Stimulated activated CD4-positive, alpha-beta T cell treated with anti-CD3 and anti-CD28 coated beads, Interleukin-2, amount 100 ng/mL, for 4 hours (primary cell): ENCODE data around the gene NELFE.
"Not testable (repeated sequence)": the region's sequence is repeated elsewhere in the genome, so short reads cannot be mapped to it uniquely, and the experiment has no call there.

Experiments used
- DNase-seq: peaks from one replicate; pipeline ENCODE4 v3.0.0-alpha.2; 2020; ENCODE audit warnings: low read depth

Gene NELFE

DNA sequence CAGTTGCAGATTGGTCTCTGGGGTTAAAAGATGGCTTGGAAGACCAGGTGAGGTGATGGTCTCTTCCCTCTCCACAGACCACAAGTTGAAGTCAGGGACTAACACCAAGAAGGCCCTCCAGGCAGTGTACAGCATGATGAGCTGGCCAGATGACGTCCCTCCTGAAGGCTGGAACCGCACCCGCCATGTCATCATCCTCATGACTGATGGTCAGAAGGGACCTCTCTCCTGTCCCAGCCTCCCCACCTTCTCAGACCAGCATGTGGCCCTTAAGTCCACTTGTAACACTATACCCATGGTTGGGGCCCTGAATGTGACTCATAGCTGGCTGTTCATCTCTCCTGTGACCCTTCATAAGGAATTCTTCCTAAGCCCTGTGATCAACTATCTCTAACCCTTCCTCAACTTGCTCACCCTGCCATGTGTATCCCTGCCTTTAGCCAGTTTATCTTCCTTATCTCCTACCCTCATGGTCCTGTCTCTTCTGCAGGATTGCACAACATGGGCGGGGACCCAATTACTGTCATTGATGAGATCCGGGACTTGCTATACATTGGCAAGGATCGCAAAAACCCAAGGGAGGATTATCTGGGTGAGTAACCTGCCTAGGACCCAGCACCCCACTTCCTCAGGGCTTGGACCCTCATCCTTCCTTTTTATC, 9.9 kb downstream of the NELFE start:
- no peak for DNase-seq

DNA sequence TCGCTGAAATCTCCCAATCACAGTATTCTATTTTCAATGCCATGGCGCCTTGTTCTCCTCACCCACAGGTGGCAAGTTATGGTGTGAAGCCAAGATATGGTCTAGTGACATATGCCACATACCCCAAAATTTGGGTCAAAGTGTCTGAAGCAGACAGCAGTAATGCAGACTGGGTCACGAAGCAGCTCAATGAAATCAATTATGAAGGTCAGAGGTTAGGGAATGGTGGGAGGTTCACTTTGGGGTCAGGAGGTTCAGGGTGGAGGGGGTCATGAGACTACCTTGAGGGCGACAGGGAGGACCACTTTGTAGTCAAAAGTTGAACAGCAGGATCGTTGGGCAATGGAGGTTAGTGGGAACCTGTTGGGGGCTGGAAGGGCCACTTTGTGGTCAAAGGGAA, 10.5 kb downstream of the NELFE start:
- DNase-seq = no peak

DNA sequence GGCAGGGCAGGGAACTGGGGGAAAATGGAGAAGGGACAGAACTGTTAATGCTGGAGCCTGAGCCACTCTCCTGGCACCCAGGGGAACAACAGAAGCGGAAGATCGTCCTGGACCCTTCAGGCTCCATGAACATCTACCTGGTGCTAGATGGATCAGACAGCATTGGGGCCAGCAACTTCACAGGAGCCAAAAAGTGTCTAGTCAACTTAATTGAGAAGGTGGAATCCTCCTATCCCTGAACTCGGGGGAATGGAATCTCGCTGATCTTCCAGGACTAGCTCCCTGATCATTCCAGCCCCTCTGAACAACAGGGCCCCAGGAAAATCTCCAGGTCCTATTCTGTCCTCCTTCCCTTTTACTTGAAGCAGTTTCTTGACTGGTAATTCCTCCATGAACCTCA, 10.9 kb downstream of the NELFE start:
- DNase-seq = no peak

DNA sequence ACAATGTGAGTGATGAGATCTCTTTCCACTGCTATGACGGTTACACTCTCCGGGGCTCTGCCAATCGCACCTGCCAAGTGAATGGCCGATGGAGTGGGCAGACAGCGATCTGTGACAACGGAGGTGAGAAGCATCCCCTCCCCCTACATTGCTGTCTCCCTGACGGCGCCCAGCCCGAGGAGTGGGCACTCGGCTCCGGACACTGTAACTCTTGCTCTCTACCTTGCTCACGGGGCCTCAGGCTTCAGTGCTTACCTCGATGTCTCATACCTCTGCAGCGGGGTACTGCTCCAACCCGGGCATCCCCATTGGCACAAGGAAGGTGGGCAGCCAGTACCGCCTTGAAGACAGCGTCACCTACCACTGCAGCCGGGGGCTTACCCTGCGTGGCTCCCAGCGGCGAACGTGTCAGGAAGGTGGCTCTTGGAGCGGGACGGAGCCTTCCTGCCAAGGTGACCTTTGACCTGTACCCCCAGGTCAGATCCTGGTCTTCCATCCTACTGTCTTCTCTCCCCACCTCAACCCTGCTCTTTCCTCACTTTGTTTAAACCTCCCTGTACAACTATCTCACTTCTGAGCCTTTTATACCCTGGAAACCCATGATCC, 11.6 kb downstream of the NELFE start:
- no peak for DNase-seq

DNA sequence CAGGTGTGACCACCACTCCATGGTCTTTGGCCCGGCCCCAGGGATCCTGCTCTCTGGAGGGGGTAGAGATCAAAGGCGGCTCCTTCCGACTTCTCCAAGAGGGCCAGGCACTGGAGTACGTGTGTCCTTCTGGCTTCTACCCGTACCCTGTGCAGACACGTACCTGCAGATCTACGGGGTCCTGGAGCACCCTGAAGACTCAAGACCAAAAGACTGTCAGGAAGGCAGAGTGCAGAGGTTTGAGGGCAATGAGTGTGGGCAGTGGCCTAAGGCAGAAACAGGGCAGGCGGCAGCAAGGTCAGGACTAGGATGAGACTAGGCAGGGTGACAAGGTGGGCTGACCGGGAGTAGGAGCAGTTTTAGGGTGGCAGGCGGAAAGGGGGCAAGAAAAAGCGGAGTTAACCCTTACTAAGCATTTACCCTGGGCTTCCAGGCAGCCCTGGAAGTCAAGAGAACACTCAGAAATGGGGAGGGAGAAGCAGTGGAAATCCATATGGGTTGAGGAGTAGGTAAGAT, 12.3 kb downstream of the NELFE start:
- DNase-seq = no peak

DNA sequence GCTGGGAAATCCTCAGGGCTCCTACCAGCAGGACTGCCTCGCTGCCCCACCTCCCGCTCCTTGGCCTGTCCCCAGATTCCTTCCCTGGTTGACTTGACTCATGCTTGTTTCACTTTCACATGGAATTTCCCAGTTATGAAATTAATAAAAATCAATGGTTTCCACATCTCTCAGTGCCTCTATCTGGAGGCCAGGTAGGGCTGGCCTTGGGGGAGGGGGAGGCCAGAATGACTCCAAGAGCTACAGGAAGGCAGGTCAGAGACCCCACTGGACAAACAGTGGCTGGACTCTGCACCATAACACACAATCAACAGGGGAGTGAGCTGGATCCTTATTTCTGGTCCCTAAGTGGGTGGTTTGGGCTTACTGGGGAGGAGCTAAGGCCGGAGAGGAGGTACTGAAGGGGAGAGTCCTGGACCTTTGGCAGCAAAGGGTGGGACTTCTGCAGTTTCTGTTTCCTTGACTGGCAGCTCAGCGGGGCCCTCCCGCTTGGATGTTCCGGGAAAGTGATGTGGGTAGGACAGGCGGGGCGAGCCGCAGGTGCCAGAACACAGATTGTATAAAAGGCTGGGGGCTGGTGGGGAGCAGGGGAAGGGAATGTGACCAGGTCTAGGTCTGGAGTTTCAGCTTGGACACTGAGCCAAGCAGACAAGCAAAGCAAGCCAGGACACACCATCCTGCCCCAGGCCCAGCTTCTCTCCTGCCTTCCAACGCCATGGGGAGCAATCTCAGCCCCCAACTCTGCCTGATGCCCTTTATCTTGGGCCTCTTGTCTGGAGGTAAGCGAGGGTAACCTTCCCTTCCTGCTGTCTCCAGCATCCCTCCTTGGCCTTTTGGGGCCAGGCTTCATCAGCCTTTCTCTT, 13.0 kb downstream of the NELFE start, which contains the start of gene CFB:
Gene CFB, plus strand, starts transcription at position 589 of the 863 bp plus-strand sequence. Its CDS starts 127 bp downstream, at position 716.
- no peak for DNase-seq

DNA sequence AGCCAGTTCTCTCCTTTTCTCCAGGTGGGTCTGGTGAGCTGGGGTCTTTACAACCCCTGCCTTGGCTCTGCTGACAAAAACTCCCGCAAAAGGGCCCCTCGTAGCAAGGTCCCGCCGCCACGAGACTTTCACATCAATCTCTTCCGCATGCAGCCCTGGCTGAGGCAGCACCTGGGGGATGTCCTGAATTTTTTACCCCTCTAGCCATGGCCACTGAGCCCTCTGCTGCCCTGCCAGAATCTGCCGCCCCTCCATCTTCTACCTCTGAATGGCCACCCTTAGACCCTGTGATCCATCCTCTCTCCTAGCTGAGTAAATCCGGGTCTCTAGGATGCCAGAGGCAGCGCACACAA, 13.6 kb downstream of the NELFE start:
- no peak for DNase-seq

DNA sequence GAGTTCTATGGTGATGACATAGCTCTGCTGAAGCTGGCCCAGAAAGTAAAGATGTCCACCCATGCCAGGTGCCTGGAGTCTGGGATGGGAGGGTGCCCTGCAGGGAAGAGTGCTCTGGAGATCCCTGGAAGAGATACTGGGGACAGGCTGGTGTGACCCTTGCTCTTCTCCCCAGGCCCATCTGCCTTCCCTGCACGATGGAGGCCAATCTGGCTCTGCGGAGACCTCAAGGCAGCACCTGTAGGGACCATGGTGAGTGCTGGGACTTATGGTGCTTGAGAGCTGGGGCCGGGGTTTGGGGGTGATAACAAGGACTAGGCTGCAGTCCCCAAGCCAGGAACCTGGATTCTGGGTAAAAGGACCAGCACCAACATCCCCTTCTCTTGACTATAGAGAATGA, 15.0 kb downstream of the NELFE start:
- no peak for DNase-seq

DNA sequence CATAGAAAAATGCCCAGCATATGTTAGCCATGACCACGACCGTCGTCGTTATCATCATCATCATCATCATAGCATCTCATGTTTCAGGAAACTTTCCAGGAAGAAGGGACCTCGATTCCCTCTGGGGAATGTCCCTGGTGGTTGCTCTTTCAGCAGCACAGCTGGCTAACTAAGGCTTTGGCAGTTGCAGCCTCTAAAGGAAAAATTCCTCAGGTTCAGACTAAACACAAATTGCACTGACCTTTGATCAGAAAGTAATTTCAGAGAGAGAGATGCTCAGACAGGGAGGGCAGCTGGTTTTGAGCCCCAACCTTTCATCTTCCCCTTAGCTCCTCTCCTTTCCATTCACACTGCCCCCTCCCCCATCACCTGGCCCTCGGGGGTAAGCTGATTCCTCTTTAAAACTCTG, 18.5 kb downstream of the NELFE start:
- DNase-seq = no peak

DNA sequence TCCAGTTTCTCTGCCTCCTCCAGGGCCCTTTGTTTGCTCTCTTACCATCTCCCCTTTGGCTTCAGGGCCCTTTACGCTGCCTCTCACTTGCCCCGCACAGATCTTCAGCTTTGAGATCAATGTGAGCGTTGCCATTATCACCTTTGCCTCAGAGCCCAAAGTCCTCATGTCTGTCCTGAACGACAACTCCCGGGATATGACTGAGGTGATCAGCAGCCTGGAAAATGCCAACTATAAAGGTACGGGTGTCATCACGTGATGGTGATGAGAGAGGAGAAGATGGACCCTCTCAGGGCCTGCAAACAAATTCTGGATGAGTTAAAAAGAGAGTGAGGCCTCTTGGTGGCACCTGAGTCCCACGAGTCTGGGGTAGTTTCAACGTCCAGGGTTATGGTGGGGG, 22.9 kb downstream of the NELFE start:
- DNase-seq = no peak

DNA sequence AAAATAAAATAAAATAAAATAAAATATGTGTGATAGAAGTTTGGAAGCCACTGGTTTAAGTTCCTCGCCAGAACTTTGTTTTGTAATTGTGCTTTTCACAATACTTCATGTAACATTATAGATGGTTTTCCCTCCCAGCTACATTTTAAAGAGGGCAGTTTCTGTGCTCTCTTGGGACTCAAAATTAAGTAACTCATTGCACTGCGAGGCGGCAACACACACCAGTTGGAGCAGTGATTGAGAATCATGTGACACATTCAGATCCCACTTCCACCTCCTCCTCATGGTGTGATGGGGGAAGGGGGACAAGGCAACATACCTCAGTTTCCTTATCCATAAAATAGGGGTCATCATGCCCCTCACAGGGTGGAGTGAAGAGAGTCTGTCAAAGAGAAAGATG, 23.8 kb downstream of the NELFE start:
- DNase-seq = no peak

DNA sequence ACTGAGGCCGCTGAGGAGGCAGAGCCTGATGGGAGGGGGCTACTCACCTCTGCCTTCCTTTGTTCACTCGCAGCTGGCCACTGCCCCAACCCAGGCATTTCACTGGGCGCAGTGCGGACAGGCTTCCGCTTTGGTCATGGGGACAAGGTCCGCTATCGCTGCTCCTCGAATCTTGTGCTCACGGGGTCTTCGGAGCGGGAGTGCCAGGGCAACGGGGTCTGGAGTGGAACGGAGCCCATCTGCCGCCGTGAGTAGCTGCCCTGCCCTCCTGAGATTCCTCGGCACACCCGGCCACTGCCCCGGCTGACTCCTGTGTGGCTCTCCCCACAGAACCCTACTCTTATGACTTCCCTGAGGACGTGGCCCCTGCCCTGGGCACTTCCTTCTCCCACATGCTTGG, 25.2 kb downstream of the NELFE start:
- no peak for DNase-seq

DNA sequence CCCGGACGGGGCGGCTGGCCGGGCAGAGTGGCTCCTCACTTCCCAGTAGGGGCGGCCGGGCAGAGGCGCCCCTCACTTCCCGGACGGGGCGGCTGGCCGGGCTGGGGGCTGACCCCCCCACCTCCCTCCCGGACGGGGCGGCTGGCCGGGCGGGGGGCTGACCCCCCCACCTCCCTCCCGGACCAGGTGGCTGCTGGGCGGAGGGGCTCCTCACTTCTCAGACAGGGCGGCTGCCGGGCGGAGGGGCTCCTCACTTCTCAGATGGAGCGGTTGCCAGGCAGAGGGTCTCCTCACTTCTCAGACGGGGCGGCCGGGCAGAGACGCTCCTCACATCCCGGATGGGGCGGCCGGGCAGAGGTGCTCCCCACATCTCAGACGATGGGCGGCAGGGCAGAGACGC, 26.6 kb downstream of the NELFE start:
- not testable (repeated sequence) for DNase-seq

DNA sequence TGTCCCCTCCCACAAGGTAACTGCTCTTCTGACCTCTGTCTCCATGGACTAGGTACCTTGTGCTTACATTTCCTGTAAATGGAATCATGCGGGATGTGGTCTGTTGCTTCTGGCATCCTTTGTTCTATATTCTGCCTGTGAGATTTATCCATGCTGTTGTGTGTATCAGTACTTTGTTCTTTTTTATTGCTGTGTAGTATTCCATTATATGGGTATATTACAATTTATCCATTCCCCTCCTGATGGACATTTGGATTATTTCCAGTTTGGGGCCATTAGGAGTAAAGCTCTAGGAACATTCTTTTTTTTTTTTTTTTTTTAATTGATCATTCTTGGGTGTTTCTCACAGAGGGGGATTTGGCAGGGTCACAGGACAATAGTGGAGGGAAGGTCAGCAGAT, 27.8 kb downstream of the NELFE start:
- no peak for DNase-seq

DNA sequence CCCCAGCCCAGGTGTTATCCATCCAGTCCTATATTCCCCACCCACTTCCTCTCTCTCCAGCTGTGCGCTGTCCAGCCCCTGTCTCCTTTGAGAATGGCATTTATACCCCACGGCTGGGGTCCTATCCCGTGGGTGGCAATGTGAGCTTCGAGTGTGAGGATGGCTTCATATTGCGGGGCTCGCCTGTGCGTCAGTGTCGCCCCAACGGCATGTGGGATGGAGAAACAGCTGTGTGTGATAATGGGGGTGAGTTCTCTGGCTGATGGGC, 30.2 kb downstream of the NELFE start:
- DNase-seq = no peak

DNA sequence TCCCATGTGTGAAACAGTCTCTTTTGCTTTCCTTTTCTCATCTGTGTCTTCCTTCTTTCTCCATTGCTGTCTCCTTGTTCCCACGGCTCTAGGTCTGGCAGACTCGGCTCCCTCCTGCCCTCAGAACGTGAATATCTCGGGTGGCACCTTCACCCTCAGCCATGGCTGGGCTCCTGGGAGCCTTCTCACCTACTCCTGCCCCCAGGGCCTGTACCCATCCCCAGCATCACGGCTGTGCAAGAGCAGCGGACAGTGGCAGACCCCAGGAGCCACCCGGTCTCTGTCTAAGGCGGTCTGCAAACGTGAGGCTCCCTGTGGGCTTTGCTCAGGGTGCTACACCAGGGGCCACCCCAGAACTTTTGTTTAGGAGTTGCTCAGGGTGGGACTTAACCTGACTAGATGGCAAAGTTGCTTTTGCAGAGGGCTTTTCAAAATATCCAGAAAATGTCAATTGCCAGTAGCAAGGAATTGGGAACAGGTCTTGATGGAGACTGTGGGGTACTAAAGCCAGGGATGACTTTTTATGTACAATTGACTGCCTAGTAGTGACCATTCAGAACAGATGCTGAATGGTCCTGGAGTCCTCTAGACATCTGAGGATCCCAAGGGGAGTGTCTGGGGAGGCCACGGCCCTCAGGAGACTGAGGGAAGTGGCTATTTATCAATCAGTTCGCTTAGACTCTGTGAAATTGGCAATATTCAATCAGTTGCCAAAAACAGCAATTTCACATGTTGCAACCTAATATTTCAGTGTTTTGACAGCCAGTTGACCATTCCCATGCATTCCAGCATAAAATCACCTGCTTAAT, 30.7 kb downstream of the NELFE start:
- DNase-seq = no peak

DNA sequence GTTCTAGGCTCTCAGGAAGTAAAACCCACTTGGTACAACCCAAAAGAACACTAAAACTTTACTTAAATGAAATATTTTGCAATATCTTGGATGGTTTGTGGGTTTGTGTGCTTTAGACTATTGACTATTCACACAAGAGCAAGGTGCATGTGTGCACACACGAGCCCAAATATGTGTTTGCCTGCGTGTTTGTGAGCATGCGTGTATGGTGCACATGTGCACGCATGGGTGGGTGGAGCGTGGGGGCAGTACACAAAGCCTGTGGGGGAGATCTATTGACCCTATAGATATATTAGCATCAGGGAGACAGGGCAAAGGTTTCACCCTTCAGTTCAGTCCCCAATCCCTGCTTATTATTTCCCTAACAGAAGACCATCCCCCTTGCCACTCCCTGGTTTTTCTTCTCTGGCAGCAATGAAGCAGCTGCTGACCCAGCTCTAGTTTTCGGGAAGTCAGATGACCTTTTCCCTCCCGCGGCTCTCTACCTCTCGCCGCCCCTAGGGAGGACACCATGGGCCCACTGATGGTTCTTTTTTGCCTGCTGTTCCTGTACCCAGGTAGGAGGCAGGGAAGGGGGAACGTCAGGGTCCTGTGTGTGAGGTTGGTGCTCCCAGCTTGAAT, 31.4 kb downstream of the NELFE start, which contains the start of gene C2:
Gene C2, plus strand, starts transcription at position 476 of the 621 bp plus-strand sequence. Its CDS starts 36 bp downstream, at position 512.
- DNase-seq = no peak

DNA sequence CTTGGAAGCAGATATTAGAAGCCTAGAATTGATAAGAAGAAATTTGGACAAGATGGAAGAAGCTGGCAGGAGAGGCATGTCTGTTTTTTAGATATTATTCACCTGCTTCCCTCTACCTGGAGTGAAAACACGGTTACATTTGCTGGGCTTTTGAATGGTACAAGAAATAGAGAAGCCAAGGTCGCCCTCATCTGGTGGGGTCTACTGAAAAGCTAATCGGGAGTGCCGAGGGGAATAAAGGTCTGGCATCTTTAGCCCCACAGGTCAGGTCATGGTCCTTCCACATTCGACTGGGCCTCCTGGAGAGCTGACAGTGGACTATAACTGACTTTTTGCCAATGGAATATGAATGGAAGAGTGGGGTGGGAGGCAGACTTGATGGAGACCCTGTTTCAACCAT, 35.8 kb downstream of the NELFE start:
- DNase-seq = peak; percentile 10

DNA sequence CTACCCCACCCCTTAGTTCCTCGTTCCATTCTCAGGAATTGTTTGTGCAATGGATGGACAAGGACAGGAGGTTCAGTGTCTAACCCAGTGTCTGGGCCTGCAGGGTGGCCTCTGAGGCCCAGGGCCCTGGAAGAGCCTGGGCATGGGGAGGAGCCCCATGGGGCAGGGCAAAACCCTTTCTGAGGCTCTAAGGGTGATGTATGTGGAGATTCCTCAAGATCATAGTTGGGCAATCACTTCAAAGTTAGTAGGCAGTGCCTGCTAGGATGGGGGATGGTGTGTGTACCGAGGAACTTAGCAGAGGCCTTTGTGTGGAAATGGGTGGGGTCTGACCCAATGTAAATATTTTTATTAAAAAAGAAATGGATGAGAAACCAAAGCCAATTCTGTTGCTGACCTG, 38.0 kb downstream of the NELFE start:
- DNase-seq = no peak

DNA sequence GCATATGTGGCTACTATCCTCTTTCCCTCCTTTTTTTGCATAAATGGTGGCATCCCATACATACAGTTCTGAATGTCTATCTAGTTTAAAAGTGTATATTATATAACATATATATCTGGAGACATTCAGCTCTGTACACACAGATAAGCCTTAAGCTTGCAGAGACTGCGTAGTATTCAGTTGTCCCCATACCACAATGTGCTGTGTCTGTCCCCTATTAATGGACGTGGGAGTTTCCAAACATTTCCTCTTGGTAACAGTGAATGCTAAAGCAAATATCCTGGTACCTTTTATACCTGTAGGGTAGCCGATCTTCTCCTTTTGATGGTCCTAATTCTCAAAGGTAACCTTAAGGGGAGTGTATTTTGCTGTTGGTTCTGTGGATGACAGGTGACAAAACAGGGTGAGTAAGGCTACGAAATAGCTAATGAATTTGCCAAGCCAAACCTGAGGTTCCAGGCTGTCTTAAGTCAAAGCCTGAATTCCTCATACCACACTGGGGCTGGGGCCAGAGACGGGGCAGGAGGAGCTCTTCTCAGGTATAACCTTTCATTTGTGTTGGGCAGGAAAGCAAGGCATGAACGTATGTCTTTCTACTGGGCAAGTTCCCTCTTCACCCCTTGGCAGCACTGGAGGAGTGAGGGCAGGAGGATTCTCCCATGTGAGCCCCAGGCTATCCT, 39.0 kb downstream of the NELFE start:
- no peak for DNase-seq

DNA sequence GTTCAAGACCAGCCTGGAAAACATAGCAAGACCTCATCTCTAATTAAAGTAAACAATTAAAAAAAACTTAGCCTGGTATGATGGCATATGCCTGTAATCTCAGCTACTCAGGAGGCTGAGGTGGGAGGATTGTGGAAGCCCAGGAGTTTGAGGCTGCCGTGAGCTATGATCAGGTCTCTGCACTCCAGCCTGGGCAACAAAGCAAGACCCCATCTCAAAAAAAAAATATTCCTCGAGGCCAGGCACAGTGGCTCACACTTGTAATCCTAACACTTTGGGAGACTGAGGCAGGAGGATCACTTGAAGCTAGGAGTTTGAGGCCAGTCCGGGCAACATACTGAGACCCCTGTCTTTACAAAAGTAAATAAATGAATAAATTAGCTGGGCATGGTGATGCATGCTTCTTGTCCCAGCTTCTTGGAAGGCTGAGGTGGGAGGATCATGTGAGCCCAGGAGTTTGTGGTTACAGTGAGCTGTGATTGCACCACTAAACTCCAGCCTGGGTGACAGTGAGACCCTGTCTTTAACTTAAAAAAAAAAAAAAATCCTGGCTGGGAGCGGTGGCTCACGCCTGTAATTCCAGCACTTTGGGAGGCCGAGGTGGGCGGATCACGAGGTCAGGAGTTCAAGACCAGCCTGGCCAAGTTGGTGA, 40.6 kb downstream of the NELFE start:
- no peak for DNase-seq
